Measurements from ENCODE around the gene POU4F2. TPM values are rescaled to one million over a fixed set of nuclear protein-coding genes. Genes with fewer than 3 reads are reported as not detected.

Gene POU4F2
- total RNA-seq, 1 experiment from 2014 or later, result not detected

DNA sequence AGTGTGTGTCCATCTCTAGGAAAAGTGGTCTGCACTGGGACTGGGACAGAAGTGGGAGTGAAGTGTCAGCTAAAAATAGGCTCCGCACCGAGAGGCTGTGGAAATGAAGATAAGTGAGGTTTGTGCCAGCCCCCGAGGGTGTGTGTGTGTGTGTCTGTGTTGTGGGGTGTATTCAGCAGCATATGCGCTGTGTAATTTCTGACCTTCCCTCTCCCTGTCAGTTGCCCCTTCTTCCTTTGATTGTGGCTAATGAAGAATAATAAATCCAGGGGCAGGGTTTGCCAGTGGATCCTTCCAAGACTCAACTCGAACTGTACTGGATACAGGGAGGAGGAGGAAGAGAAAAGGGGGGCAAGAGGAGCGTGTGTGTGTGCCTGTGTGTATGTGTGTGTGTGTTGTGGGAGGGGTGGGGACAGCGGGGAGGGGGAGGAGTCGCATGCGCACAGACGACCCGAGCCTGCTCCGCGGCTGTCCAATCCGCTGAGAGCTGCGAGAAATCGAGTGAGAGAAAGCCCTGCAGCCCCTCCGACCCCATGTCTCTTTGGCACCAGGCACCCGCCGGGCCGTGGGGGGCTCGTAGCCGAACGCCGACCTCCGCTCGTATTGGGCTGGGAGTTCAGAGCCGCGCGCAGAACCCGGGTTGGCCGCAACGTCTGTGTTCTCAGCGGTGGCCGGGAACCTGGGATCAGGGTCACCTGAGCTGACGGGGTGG lies 916 bp upstream of the POU4F2 start:
- H3K14ac ChIP-seq (ENCODE audit: insufficient read depth, low read length), result no peak overlapping the region
- peaks cover 7% of the 10 kb centered on the region for H3K23me2 ChIP-seq (ENCODE audit: insufficient read length, low read depth, low read length, poor library complexity, severe bottlenecking)
- H3K56ac ChIP-seq (ENCODE audit: insufficient read length, low read depth, low read length), result no peak overlapping the region
- no peaks in the 10 kb centered on the region for H3K4me1 ChIP-seq (ENCODE audit: insufficient read depth, low read length)
- H3K4me2 ChIP-seq (ENCODE audit: insufficient read depth, insufficient read length, low read length), result peak overlapping the region; percentile 42
- no peaks in the 10 kb centered on the region; a peak in 1 of 7 replicates for H3K36me3 Mint-ChIP-seq (ENCODE audit: insufficient read depth in 1 of 3, low read depth in 3 of 3)
- no peak overlapping the region for H3K4ac ChIP-seq (ENCODE audit: low read depth, low read length)
- H3K9me3 Mint-ChIP-seq, result peaks cover 7 to 12% of the 10 kb centered on the region in 2 experiments; a peak in 4 of 5 replicates
- H3K23ac ChIP-seq (ENCODE audit: insufficient read length, low read depth, low read length), result no peak overlapping the region
- peaks cover 81% of the 10 kb centered on the region for H3K27me3 ChIP-seq (ENCODE audit: insufficient read depth, low read length)
- DNase-seq, result peak; percentile 49
- H3K9me3 ChIP-seq (ENCODE audit: control insufficient read depth, low read depth, low read length), result no peaks in the 10 kb centered on the region
- no peak overlapping the region for H2BK15ac ChIP-seq (ENCODE audit: low read depth, low read length)
- H3K18ac ChIP-seq (ENCODE audit: insufficient read length, low read depth, low read length), result no peak overlapping the region
- TF ChIP-seq CTCF (conservative IDR thresholded peaks at IDR 0.05), result no peak
- peaks cover 100% of the 10 kb centered on the region for H3K27me3 Mint-ChIP-seq (ENCODE audit: low read depth)
- H4K91ac ChIP-seq (ENCODE audit: insufficient read length, low read depth, low read length), result no peak overlapping the region
- WGBS (ENCODE audit: extremely low coverage, insufficient read length, low lambda C conversion rate), result no CpG with 5 or more reads among the region's 35 CpGs
- H3K79me1 ChIP-seq (ENCODE audit: insufficient read depth, low read depth, low read length, poor library complexity, severe bottlenecking), result no peaks in the 10 kb centered on the region
- no peak overlapping the region for H3K9ac ChIP-seq (ENCODE audit: extremely low read depth, insufficient read length, low read length)
- H3K27ac ChIP-seq (ENCODE audit: insufficient read length, low read depth, low read length), result no peak overlapping the region
- peak overlapping the region; percentile 63 to 89 for H3K4me3 Mint-ChIP-seq
- H2AFZ ChIP-seq (ENCODE audit: low read length), result no peak overlapping the region
- no peak overlapping the region for H2BK20ac ChIP-seq (ENCODE audit: low read depth, low read length, poor library complexity, severe bottlenecking)
- no peak overlapping the region for H2BK5ac ChIP-seq (ENCODE audit: insufficient read length, low read length)
- H2AK5ac ChIP-seq (ENCODE audit: insufficient read length, low read length), result no peak overlapping the region
- no peak overlapping the region for H2BK12ac ChIP-seq (ENCODE audit: insufficient read length, low read depth, low read length)
- H4K8ac ChIP-seq (replicated peaks; ENCODE audit: insufficient read length, low read depth, low read length), result no peak overlapping the region
- no peak overlapping the region; a peak in 1 of 7 replicates for H3K27ac Mint-ChIP-seq
- no peak overlapping the region for H3T11ph ChIP-seq (ENCODE audit: low read length)
- H4K20me1 ChIP-seq (ENCODE audit: control insufficient read depth, insufficient read depth, insufficient read length), result peaks cover 5% of the 10 kb centered on the region
- no peaks in the 10 kb centered on the region for H3K79me2 ChIP-seq (ENCODE audit: insufficient read depth, low read length)
- no peak overlapping the region for H4K5ac ChIP-seq (ENCODE audit: insufficient read length, low read depth, low read length)
- H2BK120ac ChIP-seq (ENCODE audit: low read depth, low read length, poor library complexity, severe bottlenecking), result no peak overlapping the region
- H3K4me1 Mint-ChIP-seq, result peaks cover 30 to 54% of the 10 kb centered on the region in 2 experiments
